GM15510 (cell line): ENCODE measurements around the gene CEP78.

Source experiments
- POLR2A ChIP-seq: IDR thresholded peaks from 3 replicates; pipeline ENCODE4 v1.6.1; 2011; ENCODE audit warnings: borderline replicate concordance; ENCODE audit not compliant: insufficient read length; ENCODE audit errors: extremely low read depth

The CEP78 gene, protein sequence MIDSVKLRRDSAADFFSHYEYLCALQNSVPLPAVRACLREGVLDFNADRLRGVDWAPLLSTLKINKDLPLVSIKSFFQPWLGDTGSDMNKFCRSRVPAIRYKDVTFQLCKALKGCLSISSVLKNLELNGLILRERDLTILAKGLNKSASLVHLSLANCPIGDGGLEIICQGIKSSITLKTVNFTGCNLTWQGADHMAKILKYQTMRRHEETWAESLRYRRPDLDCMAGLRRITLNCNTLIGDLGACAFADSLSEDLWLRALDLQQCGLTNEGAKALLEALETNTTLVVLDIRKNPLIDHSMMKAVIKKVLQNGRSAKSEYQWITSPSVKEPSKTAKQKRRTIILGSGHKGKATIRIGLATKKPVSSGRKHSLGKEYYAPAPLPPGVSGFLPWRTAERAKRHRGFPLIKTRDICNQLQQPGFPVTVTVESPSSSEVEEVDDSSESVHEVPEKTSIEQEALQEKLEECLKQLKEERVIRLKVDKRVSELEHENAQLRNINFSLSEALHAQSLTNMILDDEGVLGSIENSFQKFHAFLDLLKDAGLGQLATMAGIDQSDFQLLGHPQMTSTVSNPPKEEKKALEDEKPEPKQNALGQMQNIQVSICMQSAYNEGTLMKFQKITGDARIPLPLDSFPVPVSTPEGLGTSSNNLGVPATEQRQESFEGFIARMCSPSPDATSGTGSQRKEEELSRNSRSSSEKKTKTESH

DNA sequence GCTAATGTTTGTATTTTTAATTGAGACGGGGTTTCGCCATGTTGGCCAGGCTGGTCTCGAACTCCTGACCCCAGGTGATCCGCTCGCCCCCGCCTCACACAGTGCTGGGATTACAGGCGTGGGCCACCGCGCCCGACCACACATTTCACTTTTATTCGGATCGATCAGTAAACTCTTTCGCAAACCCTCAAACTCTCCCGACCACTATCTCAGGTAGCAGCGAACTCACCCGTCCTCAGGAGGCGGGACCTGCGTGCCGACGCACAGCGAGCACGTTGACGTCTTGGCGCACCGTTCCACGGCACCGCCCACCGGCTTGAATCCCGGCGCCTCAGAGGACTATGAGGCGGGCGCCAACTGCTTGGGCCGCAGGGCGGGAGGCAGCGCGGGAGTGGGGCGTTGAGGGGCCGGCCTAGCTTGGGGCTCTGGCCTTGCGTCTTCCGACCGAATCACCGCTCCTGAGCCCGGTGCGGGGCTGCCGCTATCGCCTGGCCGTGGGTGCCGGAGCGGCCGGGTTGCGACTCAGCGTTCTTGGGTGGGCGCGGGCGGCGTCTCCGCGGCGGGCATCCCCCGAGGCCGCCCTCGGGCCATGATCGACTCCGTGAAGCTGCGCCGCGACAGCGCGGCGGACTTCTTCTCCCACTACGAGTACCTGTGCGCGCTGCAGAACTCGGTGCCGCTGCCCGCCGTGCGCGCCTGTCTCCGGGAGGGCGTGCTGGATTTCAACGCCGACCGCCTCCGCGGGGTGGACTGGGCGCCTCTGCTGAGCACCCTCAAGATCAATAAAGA lies at the start of gene CEP78:
TSS of gene CEP78 (plus strand) at position 314 of the 789 bp plus-strand sequence. CDS start at position 590, 276 bp downstream.
- peak; percentile 87 for TF ChIP-seq POLR2A

DNA sequence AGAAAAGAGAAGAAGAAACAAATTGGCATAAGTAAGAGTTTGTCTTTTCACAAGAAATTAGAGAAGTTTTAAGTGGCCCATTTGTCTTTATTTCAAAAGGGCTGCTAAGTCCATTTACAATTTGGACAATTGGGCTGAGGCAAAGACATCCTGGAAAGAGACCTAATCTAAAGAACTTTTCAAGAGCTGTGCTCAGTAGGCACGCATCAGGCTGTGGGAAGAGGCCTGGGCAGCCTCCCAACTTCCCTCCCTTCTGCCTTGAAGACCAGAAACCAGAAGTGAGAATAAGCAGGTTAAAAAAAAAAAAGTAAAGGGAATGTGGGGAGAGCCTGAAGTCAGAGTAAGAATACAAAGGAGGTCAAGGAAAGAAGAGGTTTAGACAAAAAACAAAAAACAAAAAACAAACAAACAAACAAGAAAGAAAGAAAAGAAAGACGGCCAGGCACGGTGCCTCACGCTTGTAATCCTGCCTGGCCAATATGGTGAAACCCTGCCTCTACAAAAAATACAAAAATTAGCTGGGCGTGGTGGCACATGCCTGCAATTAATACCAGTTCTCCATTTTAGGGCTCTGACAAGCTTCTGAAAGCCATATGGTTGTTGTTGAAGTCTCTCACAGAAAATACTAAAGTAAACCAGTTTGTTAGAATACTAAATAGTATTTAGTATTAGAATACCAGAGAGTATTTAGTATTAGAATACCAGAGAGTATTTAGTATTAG lies 48.0 kb upstream of the CEP78 start:
- no peak for TF ChIP-seq POLR2A

DNA sequence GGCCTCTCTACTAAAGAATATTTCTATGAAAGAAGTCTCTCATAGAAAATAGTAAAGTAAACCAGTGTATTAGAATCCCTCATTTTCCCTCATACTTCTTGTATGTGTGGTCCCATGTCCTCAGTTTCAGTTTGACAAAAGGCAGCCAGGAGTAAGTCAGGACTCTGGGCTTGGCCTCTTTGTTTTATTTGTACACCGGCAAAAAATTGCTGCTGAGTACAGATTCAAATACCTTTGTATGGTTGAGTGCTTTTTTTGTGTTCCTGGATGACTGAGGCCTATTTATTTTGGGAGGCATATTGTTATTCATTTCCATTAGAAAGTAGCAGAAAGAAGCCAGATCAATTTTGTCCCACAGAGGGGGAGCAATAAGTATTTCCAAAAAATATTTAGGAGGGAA lies 47.3 kb upstream of the CEP78 start:
- TF ChIP-seq POLR2A, result no peak

DNA sequence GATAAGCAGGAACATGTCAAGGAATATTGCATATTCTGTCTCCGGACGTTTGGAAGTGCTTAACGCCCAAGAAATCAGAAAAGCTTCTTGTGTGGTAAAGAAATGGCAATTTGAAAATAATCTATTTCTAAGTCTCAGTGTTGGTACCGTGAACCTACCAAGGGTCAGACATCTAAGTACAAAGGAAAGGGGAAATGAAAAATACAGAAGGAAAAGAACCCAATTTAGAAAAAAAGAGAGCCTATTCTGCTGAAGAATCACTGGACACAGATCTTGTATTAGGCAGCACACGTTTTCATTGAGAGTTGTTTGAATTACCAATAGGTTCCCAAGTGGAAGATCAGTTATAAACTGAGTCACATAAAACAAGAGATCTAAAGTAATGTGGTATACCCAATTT lies 46.9 kb upstream of the CEP78 start:
- no peak for TF ChIP-seq POLR2A

DNA sequence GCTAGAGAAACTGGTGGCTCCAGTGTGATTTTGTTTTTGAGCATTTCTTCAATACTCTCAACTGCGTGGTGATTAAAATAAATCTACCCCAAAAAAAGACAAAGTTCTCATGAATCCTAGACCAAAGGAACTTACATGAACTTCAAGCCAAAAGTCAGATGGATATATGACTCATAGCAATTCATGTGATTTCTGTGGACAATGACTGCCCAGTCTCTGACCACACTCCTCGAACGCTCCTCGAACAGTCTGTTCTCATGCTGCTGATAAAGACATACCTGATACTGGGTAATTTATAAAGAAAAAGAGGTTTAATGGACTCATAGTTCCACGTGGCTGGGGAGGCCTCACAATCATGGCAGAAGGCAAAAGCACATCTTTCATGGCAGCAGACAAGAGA lies 46.4 kb upstream of the CEP78 start:
- no peak for TF ChIP-seq POLR2A

DNA sequence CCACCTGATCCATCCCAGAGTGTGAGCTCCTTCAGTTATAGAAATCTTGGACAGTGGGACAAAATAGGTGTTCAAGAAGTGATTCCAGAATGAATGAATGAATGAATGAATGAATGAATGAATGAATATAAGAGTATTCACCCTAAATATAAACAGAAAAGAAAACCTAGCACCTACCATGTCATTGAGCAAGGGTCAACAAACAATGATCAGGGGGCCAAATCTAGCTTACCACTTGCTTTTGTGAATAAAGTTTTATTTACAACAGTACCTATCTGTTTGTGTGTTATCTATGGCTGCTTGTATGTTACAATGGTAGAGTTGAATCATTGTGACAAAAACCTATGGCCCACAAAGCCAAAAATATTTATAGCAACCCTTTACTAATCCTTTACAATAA lies 43.9 kb upstream of the CEP78 start:
- TF ChIP-seq POLR2A, result no peak

DNA sequence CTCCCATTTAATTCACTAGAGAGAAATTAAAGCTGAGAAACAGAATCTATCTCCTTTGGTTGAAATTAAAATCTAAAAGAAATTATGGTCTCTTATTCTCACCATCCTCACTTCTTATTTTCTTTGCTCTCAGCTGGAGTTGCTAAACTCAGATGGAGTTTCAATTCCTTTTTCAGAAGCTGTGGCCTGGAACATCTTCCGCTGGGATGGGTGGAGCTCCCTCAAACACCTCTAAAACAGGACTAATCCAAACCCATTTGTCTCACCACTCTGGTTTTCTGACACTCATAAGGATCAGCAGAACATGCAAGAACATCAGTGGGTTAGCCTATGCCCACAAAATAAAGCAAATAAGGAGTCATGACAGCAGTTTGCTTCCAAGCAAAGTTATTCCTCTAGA lies 39.6 kb upstream of the CEP78 start:
- no peak for TF ChIP-seq POLR2A

DNA sequence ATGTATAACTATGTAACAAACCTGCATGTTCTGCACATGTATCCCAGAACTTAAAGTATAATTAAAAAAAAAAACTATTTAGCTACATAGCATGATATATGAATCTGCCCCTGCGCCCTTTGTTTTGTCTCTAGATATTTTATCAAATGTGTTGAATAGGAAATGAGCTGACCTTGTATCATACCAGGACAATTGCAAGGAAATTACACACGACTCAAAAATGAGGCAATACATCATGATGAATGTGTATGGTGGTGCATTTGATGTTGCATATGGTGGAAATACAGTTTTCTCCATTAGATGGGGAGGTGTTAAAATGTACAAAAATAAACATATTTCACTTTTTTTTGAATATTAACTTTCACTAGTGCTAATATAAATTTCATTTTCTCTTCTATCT lies 28.6 kb upstream of the CEP78 start:
- no peak for TF ChIP-seq POLR2A

DNA sequence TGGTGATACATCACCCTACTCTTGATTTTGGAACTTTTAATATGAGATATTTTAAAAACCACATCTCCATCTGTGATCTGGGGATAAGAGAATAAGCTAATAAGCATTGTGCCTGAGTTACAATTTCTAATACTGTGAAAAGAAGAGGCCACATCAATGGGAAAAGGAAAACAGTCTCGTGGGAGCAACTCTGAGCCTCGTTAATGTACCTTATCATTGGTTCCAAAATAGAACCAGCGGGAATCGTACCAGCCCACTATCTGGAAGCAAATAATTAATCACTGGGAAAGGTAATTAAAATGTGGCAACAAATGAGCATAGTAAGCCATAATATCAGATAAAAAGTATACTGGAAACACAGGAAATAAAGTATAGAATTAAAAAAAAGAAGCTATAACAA lies 28.0 kb upstream of the CEP78 start:
- TF ChIP-seq POLR2A, result no peak

DNA sequence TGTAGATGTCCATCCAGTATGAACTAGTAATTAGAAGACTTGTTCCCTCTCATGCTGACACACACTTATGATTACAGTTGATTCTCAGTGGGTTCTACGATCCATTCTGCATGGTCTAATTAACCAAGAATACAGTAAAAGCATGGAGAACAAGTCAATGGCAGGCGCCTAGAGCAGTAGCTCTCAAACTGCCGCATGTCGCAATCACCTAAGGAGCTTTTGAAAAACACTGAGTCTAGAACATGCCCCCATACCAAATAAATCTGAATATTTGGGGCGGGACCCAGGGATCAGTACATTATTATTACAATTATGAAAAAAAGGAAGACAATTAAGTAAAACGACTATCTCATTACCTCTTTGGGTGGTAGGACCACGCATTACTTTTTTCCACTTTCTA lies 26.7 kb upstream of the CEP78 start:
- TF ChIP-seq POLR2A, result no peak

DNA sequence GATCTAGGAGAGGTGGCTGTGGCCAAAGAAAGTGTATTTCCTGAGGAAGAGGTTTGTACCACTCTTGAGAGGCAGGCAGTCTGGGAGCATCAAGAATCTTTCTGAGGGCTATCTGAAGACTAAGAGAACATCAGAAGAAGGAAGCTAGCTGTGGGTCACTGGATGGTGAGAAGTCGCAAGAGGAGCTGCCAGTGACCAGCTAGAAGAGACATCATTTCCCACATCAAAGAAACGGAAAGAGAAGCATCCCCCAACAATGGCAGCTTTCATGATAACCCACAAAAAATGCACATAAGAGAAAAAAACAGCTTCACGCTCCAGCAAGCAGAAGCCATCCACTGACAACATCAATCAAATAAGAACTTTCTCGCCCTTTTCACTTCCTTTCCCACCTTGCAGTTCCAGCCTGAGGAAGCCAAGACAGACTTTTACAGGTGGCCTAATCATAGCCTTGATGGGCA lies 25.0 kb upstream of the CEP78 start:
- TF ChIP-seq POLR2A, result no peak

DNA sequence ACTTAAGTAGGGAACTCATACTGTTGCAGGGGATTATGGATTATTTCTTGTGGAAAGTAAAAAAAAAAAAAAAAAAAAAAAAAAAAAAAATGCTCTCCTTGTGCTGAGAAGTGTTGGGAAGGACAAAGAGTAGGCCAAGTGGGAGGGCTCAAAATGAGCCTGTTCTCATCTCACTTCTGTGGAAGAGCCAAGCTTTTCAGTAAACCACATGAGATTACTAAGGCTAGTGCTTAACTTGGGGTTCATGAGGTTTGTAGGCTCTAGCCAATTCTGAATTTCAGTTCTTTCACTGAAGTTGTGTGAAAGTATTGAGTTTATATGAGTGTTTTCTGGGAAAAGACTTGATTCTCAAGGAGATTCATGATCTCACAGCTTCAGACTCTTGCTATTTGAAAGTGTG lies 23.0 kb upstream of the CEP78 start:
- TF ChIP-seq POLR2A, result no peak

DNA sequence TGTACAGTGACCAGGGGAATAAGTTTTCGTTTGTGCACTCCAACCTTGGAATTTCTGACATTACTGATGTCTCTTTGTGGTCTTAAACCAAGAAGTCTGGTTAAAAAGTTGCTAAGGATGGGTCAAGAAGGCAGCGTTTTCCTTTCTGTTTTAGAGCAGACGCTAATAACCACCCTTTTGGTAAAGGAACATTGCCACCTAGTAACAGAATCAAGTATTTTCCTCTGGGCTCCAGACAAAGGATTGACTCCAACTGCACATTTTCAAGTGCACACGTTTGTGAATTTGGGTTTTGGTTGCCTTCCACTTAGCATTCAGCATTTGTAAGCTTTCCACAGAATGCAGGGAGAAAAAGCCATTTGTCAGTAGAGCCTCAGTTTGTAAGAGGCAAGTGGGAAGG lies 22.2 kb upstream of the CEP78 start:
- TF ChIP-seq POLR2A, result no peak

DNA sequence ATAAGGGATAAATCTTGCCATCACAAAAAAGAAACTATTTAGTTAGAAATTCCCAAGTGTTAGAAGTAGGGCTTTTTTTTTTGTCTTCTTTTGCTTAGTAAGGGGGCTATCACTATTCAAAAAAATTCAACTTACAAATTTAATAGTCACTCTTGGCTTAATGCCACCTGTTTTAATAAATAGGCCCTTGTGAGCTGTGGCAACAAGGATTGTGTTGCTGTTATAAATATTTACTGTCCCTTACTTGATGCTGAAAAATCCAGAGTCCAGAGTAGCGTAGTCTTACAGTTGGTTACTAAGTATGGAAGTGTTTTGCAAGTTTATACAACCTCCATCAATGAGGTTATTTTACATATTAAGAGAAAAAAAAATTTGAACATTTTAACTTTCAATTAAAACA lies 21.4 kb upstream of the CEP78 start:
- no peak for TF ChIP-seq POLR2A
